RWPE1 (cell line): Measurements from ENCODE around the gene PRKN.

ENCODE experiments used
- CTCF ChIA-PET: fragments of 350-600 bp; sonication (Branson Sonifier 250); formaldehyde crosslinking; extraction: SDS; loops from one replicate; lab custom pipeline; 2021; lab: Yijun Ruan, JAX
- POLR2A ChIA-PET: fragments of 400-600 bp; formaldehyde crosslinking; extraction: SDS; loops from one replicate; lab custom pipeline; 2020; ENCODE audit warnings: antibody characterized with exemption; ENCODE audit not compliant: low non-redundant PET; lab: Yijun Ruan, JAX
- DNase-seq: peaks from one replicate; pipeline ENCODE4 v3.0.0; 2012; ENCODE audit warnings: low spot score
- H3K27ac ChIP-seq: fragments of 450-650 bp; 2 replicates; pipeline ENCODE4 v1.5.1; 2017
- CTCF ChIP-seq: fragments of 450-650 bp; conservative IDR thresholded peaks from 2 replicates; pipeline ENCODE4 v1.5.1; 2017; ENCODE audit warnings: low read depth, mild to moderate bottlenecking

The PRKN gene

DNA sequence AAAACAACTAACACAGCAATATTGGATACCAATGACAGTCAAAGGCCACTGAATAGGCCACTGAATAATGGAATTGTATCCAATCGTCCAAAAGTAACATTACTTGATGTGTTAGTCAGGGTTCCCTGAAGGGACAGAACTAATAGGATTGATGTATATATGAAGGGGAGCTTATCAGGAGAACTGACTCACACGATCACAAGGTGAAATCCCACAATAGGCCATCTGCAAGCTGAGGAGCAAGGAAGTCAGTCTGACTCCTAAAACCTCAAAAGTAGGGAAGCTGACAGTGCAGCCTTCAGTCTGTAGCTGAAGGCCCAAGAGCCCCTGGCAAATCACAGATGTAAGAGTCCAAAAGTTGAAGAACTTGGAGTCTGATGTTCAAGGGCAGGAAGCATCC, 571.4 kb downstream of the PRKN start:
- TF ChIP-seq CTCF = no peak
- no peak for DNase-seq
- POLR2A ChIA-PET = no interaction called here
- no peak overlapping the region for H3K27ac ChIP-seq
- CTCF ChIA-PET = no interaction called here

GRCh38 chr6:162154930-162155329, 572.6 kb downstream of the PRKN start:
- CTCF ChIA-PET = no interaction called here
- POLR2A ChIA-PET = no interaction called here

GRCh38 chr6:162154001-162154400, 573.6 kb downstream of the PRKN start:
- no peak for TF ChIP-seq CTCF
- DNase-seq = no peak
- ChIA-PET CTCF (no interaction called here), POLR2A (no interaction called here)
- H3K27ac ChIP-seq = no peak overlapping the region

More at GRCh38 chr6:162154930-162155329, 572.6 kb downstream of the PRKN start:
- no peak for DNase-seq
- no peak overlapping the region for H3K27ac ChIP-seq
- no peak for TF ChIP-seq CTCF

- TF ChIP-seq CTCF = no peak
- ChIA-PET CTCF (no interaction called here), POLR2A (no interaction called here)
- DNase-seq = no peak
- H3K27ac ChIP-seq = no peak overlapping the region
Observed at GRCh38 chr6:162153120-162153519, 574.4 kb downstream of the PRKN start.

GRCh38 chr6:162151021-162151665, 576.4 kb downstream of the PRKN start:
- H3K27ac ChIP-seq = no peak overlapping the region
- POLR2A ChIA-PET = no interaction called here
- CTCF ChIA-PET = no interaction called here
- no peak for DNase-seq
- no peak for TF ChIP-seq CTCF

- ChIA-PET CTCF (interaction anchor here (0.5 kb wide), 1 partner anchor 21 kb away, joined by 3 read pairs; no protein-coding TSS in a partner anchor), POLR2A (no interaction called here)
- no peak overlapping the region for H3K27ac ChIP-seq
- DNase-seq = no peak
- TF ChIP-seq CTCF = no peak
Observed at GRCh38 chr6:162150295-162150694, 577.3 kb downstream of the PRKN start.
